GM12878 (cell line): ENCODE results near the gene CD2AP. TPM values are rescaled to one million over a fixed set of nuclear protein-coding genes. Genes with fewer than 3 reads are reported as not detected.

Experiments used
- ATAC-seq: fragments of 200-7000 bp; cut with Tn5 transposase; 3 replicates; pipeline ENCODE4 v1.9.1; 2020; ENCODE audit warnings: mild to moderate bottlenecking, moderate library complexity
- BruUV-seq: library from RNA; stranded (reverse); fragments of 400-500 nt; replicated peaks from 2 replicates; lab custom pipeline; 2021; lab: Mats Ljungman, UMichigan
- CTCF ChIA-PET: fragments of 300-600 bp; sonication (Branson Sonifier 250); formaldehyde crosslinking; extraction: SDS; loops from one replicate; lab custom pipeline; 2021; ENCODE audit warnings: inconsistent platforms; lab: Yijun Ruan, JAX
- POLR2A ChIA-PET: fragments of 350-600 bp; formaldehyde crosslinking; extraction: SDS; loops from one replicate; lab custom pipeline; 2021; ENCODE audit warnings: inconsistent platforms; lab: Charles Lee
- RAD21 ChIA-PET: fragments of 300-600 bp; sonication (Branson Sonifier 250); formaldehyde crosslinking; loops from one replicate; lab custom pipeline; 2023; ENCODE audit warnings: antibody characterized with exemption; ENCODE audit not compliant: unreplicated experiment; lab: Charles Lee
- SMC1A ChIA-PET: fragments of 300-600 bp; sonication (Branson Sonifier 250); formaldehyde crosslinking; loops from one replicate; lab custom pipeline; 2023; ENCODE audit not compliant: unreplicated experiment, uncharacterized antibody; lab: Charles Lee
- DNase-seq: peaks from one replicate; pipeline ENCODE4 v3.0.0-alpha.2; 2011; ENCODE audit warnings: low read depth, low spot score
- FAIRE-seq: peaks from 3 replicates; lab custom pipeline; 2011; peaks lifted over from hg19 to GRCh38; lab: Jason Lieb, UNC
- H2AFZ ChIP-seq: 2 replicates; pipeline ENCODE4 v1.6.0; 2011; ENCODE audit warnings: low read depth, low read length, control low read depth; ENCODE audit not compliant: control insufficient read depth
- H3K27ac ChIP-seq: 2 replicates; pipeline ENCODE4 v1.5.1; 2011; ENCODE audit warnings: control low read depth; ENCODE audit not compliant: control insufficient read depth, insufficient read depth
- H3K27me3 ChIP-seq, 2 experiments: replicated peaks in 1 of 2; 2 replicates each; pipeline versions ENCODE4 v1.6.0 to v1.6.1; 2011; ENCODE audit warnings: low read length in 1 of 2; ENCODE audit not compliant: control insufficient read depth in 2 of 2, insufficient read depth in 2 of 2
- H3K36me3 ChIP-seq, 2 experiments: 2 replicates each; pipeline ENCODE4 v1.5.1; 2011; ENCODE audit warnings: low read length in 1 of 2; ENCODE audit not compliant: control insufficient read depth in 2 of 2, insufficient read depth in 2 of 2
- H3K4me1 ChIP-seq: 2 replicates; pipeline ENCODE4 v1.6.1; 2011; ENCODE audit warnings: mild to moderate bottlenecking, low read length, moderate library complexity, mixed read lengths; ENCODE audit not compliant: control insufficient read depth, insufficient read depth
- H3K4me2 ChIP-seq: 2 replicates; pipeline ENCODE4 v1.6.0; 2011; ENCODE audit warnings: control low read depth; ENCODE audit not compliant: control insufficient read depth, insufficient read depth
- H3K4me3 ChIP-seq: fragments of 200-600 bp; sonication (generic); 2 replicates; pipeline ENCODE4 v1.5.1; 2016
- H3K79me2 ChIP-seq: 2 replicates; pipeline ENCODE4 v1.6.0; 2011; ENCODE audit warnings: low read length; ENCODE audit not compliant: control insufficient read depth, insufficient read depth
- H3K9ac ChIP-seq: 2 replicates; pipeline ENCODE4 v1.8.0; 2011; ENCODE audit warnings: low read length, control low read depth, mixed read lengths; ENCODE audit not compliant: control insufficient read depth, insufficient read depth
- H3K9me3 ChIP-seq: replicated peaks from 3 replicates; pipeline ENCODE4 v1.5.1; 2011; ENCODE audit warnings: mild to moderate bottlenecking, low read length; ENCODE audit not compliant: control insufficient read depth, insufficient read depth
- H4K20me1 ChIP-seq: 2 replicates; pipeline ENCODE4 v1.6.0; 2011; ENCODE audit not compliant: control insufficient read depth, insufficient read depth
- NBN ChIP-seq: fragments of 450-650 bp; IDR thresholded peaks from 2 replicates; pipeline ENCODE4 v1.6.1; 2016
- SMAD5 ChIP-seq: IDR thresholded peaks from 2 replicates; pipeline ENCODE4 v1.6.1; 2016; ENCODE audit warnings: antibody characterized with exemption, low read depth
- STAT3 ChIP-seq: IDR thresholded peaks from 2 replicates; pipeline ENCODE4 v1.6.1; 2011; ENCODE audit warnings: low read depth, low read length, improper control_type of control experiment
- ZNF622 ChIP-seq: fragments of 450-650 bp; IDR thresholded peaks from 2 replicates; pipeline ENCODE4 v1.6.1; 2017; ENCODE audit warnings: mild to moderate bottlenecking, inconsistent platforms
- WGBS: methylation state at CpG from one replicate; pipeline ENCODE4 v1.1.6; 2016; ENCODE audit warnings: low lambda C conversion rate; ENCODE audit not compliant: insufficient replicate concordance, insufficient coverage; ENCODE audit errors: missing lambda C conversion rate; 5-methylcytosine and 5-hydroxymethylcytosine counted together
- in situ Hi-C: fragments of 300-500 bp; cut with MboI; formaldehyde crosslinking; loops from 9 replicates; pipeline ENCODE4 v1.14.3; 2018; ENCODE audit warnings: mixed read lengths
- intact Hi-C: fragments of 100-400 bp; cut with micrococcal nuclease; formaldehyde crosslinking; loops from one replicate; pipeline ENCODE4 v1.14.2; 2022; ENCODE audit not compliant: unreplicated experiment
- polyA plus RNA-seq, 11 experiments: library from polyadenylated mRNA; depleted of rRNA in 4 of 11; unstranded in 6 of 11; stranded (reverse) in 5 of 11; fragments of >200 nt; fragmentation: Nextera tagmentation in 4 of 11; fragmentation: Illumina TruSeq in 1 of 11; extraction: Ambion mirVana in 4 of 11; extraction: Trizol in 1 of 11; gene quantifications; 1 replicate in 1 of 11; 2 replicates in 10 of 11; pipeline versions ENCODE4 v1.2.1 to v1.2.3, GENCODE V29; 2011 to 2016; ENCODE audit warnings: inconsistent platforms in 2 of 11, missing spikeins in 2 of 11, low read depth in 1 of 11
- total RNA-seq, 4 experiments: library from RNA; depleted of rRNA in 3 of 4; stranded (reverse); fragments of >200 nt in 3 of 4; fragmentation: Illumina TruSeq in 1 of 4; extraction: Trizol in 1 of 4; gene quantifications; 2 replicates each; pipeline versions ENCODE4 v1.2.1 to v1.2.3, GENCODE V29; 2013 to 2021
- TF ChIP-seq, protein P1 (sequence below): IDR thresholded peaks from 2 replicates; pipeline ENCODE4 v1.6.1; 2011; ENCODE audit warnings: mild to moderate bottlenecking, low read depth, low read length, moderate library complexity; ENCODE audit not compliant: insufficient replicate concordance
- TF ChIP-seq, protein P2 (sequence below): fragments of 450-650 bp; IDR thresholded peaks from 2 replicates; pipeline ENCODE4 v1.6.1; 2017; ENCODE audit warnings: borderline replicate concordance

CD2AP gene
- total and polyA plus RNA-seq, 10 of the 15 experiments (the other 5 are each of a cell fraction or from before 2014, with no cell fraction given), result 5.4 to 46.6 (median 20.9) TPM

DNA sequence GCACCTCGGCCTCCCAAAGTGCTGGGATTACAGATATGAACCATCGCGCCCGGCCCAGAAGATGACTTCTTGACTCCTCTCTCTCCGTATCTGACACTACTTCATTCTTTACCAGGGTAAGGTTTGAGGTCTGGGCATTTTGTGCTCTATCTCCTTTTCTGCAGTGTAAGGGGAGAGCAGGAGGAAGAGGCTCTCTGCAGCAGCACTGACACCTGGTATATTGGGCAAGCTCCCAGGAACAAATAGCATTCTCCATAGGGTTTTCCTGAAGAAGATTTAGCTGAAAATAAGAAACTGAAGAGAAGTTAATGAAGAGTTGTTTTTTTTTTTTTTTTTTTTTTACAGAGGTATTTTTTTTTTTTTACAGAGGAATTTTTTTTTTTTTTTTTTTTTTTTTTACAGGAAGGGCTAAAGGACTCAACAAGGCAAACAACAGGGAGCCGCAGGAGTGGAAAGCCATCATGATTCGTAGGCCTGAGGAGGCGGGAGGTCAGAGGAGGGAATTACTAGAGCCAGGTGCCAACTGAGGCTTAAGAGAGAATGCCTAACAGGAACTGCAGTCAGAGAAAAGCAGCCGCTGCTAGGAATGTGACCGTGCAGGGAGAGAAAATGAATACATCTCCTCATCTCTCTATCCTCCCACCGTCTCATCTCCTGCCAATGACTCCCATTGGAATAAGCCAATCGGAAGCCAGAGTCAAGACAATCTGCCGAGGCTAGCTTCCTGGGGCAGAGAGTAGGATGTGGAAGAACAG, 186.1 kb downstream of the CD2AP start:
- POLR2A ChIA-PET, result interaction anchor here (0.6 kb wide), 2 partner anchors 62 to 259 kb away, joined by 3 to 5 read pairs; no protein-coding TSS in a partner anchor
- FAIRE-seq, result no peak
- H2AFZ ChIP-seq, result no peak overlapping the region
- H3K79me2 ChIP-seq, result no peaks in the 10 kb centered on the region
- no peak for DNase-seq
- H3K27ac ChIP-seq, result no peak overlapping the region
- H3K9me3 ChIP-seq, result no peaks in the 10 kb centered on the region; the same call in 2 of the 3 replicates
- WGBS, result 60% methylated on average over 13 of the region's 13 CpGs
- no TSS peak for BruUV-seq
- no peaks in the 10 kb centered on the region for H4K20me1 ChIP-seq
- H3K4me1 ChIP-seq, result no peaks in the 10 kb centered on the region
- H3K27me3 ChIP-seq, result peaks cover 0 to 9% of the 10 kb centered on the region in 2 experiments; a peak in 2 of 4 replicates
- ATAC-seq, result no peak
- H3K4me2 ChIP-seq, result no peak overlapping the region
- SMC1A ChIA-PET, result no interaction called here
- TF ChIP-seq NBN (no peak), SMAD5 (no peak), ZNF622 (no peak), STAT3 (no peak)
- TF ChIP-seq, protein P1, sequence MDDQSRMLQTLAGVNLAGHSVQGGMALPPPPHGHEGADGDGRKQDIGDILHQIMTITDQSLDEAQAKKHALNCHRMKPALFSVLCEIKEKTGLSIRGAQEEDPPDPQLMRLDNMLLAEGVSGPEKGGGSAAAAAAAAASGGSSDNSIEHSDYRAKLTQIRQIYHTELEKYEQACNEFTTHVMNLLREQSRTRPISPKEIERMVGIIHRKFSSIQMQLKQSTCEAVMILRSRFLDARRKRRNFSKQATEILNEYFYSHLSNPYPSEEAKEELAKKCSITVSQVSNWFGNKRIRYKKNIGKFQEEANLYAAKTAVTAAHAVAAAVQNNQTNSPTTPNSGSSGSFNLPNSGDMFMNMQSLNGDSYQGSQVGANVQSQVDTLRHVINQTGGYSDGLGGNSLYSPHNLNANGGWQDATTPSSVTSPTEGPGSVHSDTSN, result no peak
- TF ChIP-seq, protein P2, sequence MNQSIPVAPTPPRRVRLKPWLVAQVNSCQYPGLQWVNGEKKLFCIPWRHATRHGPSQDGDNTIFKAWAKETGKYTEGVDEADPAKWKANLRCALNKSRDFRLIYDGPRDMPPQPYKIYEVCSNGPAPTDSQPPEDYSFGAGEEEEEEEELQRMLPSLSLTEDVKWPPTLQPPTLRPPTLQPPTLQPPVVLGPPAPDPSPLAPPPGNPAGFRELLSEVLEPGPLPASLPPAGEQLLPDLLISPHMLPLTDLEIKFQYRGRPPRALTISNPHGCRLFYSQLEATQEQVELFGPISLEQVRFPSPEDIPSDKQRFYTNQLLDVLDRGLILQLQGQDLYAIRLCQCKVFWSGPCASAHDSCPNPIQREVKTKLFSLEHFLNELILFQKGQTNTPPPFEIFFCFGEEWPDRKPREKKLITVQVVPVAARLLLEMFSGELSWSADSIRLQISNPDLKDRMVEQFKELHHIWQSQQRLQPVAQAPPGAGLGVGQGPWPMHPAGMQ, result no peak
- RAD21 ChIA-PET, result no interaction called here
- no peak overlapping the region for H3K9ac ChIP-seq
- in situ Hi-C loops (no loop called here), intact Hi-C loops (no loop called here)
- CTCF ChIA-PET, result interaction anchor here (0.7 kb wide), 1 partner anchor 1818 kb away, joined by 4 read pairs; no protein-coding TSS in a partner anchor
- H3K4me3 ChIP-seq, result no peak overlapping the region
- no peaks in the 10 kb centered on the region for H3K36me3 ChIP-seq
